Transverse colon (tissue), 4 donors: ENCODE results near the gene C2CD3. TPM values are rescaled to one million over a fixed set of nuclear protein-coding genes. Genes with fewer than 3 reads are reported as not detected.

Experiments used
- DNase-seq: peaks from one replicate; pipeline ENCODE4 v3.0.0-alpha.2; 2019
- H3K27ac ChIP-seq, 4 donors: fragments of 200-600 bp; sonication (generic); 2 replicates each; pipeline ENCODE4 v1.5.1; 2016 to 2018; ENCODE audit warnings: inconsistent platforms in 4 of 4
- H3K27me3 ChIP-seq: fragments of 200-600 bp; sonication (generic); 2 replicates; pipeline ENCODE4 v1.5.1; 2017; ENCODE audit warnings: inconsistent platforms
- H3K36me3 ChIP-seq, 4 donors: fragments of 200-600 bp; sonication (generic); 2 replicates each; pipeline ENCODE4 v1.5.1; 2017 to 2019; ENCODE audit warnings: inconsistent platforms in 4 of 4
- H3K4me1 ChIP-seq, 4 donors: fragments of 200-600 bp; sonication (generic); 2 replicates each; pipeline ENCODE4 v1.5.1; 2017 to 2020; ENCODE audit warnings: inconsistent platforms in 4 of 4
- H3K4me3 ChIP-seq, 4 donors: fragments of 200-600 bp; sonication (generic); 1 replicate in 1 of 4; 2 replicates in 3 of 4; pipeline versions ENCODE4 v1.5.1 to v1.6.1; 2017 to 2019; ENCODE audit warnings: inconsistent platforms in 4 of 4
- H3K9me3 ChIP-seq, 2 donors: fragments of 200-600 bp; sonication (generic); 2 replicates each; pipeline ENCODE4 v1.5.1; 2017 to 2019; ENCODE audit warnings: inconsistent platforms in 2 of 2
- EP300 ChIP-seq: sonication (generic); formaldehyde crosslinking; IDR thresholded peaks from one replicate; pipeline ENCODE4 v1.6.1; 2017; ENCODE audit warnings: antibody characterized with exemption, low read depth
- POLR2A ChIP-seq: fragments of 450-650 bp; IDR thresholded peaks from one replicate; pipeline ENCODE4 v1.6.1; 2016; ENCODE audit warnings: antibody characterized with exemption, mild to moderate bottlenecking, moderate library complexity
- POLR2AphosphoS5 ChIP-seq, 3 donors: sonication (generic); formaldehyde crosslinking; IDR thresholded peaks; one replicate each; pipeline ENCODE4 v1.6.1; 2016; ENCODE audit warnings: antibody characterized with exemption in 3 of 3
- WGBS, 2 donors: methylation state at CpG; one replicate each; pipeline ENCODE4 v1.1.5; 2018; ENCODE audit warnings: low coverage in 1 of 2; 5-methylcytosine and 5-hydroxymethylcytosine counted together
- in situ Hi-C, 4 donors: fragments of 200-750 bp; cut with MboI; loops; one replicate each; pipeline versions ENCODE4 v1.15.0 to v1.15.1; 2017; ENCODE audit warnings: low sequenced_read_pairs in 3 of 4, low pct_ligation_motif_present in 1 of 4, low pct_unique_long_range_greater_than_20kb in 1 of 4
- intact Hi-C: fragments of 100-400 bp; cut with DNase I; formaldehyde crosslinking; loops from one replicate; pipeline ENCODE4 v1.15.1; 2023; ENCODE audit warnings: low total_unique reads
- total RNA-seq, 4 donors: library from RNA; depleted of rRNA; stranded (reverse); fragments of >200 nt; gene quantifications; one replicate each; pipeline ENCODE4 v1.1.0, GENCODE V29; 2016
- TF ChIP-seq, protein P1 (sequence below), 5 experiments: fragments of 200-600 bp in 3 of 5; fragments of 450-650 bp in 2 of 5; sonication (generic) in 3 of 5; IDR thresholded peaks; 1 replicate in 2 of 5; 2 replicates in 3 of 5; pipeline ENCODE4 v1.5.1; 2016 to 2017; ENCODE audit warnings: antibody characterized with exemption in 5 of 5, inconsistent platforms in 3 of 5, mild to moderate bottlenecking in 2 of 5, moderate library complexity in 1 of 5

Gene C2CD3
- total RNA-seq, 4 donors from 2014 or later, result 22.2 to 52.5 (median 37.4) TPM

DNA sequence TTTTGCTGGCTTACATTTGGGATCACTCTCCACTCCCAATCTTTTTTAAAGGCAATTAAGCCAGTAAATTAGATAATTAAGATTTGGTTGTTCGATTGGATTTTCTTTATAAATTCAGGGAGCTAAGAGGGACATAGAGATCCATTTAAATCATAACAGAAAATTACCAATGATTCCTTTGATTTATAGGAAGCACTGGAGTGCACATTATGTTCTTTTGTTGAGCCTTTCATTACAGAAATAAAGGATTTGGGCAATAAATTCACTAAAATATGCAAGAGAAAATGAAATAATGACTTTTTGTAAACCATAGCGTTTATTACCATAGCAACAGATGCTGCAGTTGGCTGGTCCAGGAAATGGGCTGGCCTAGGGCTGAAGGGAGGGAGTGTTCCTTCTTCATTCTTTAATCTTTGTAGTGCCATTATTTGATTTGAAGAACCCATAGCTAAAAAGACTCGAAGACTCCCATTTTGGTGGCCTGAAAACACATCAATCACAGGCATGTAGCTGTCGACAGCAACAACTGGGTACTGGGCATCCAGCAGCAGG lies 73.0 kb downstream of the C2CD3 start:
- intact Hi-C loops, result no loop called here
- in situ Hi-C loops, result loop anchor here in 1 of 4 donors (25.0 kb wide), 1 partner anchor 135 kb away; the partner anchor contains the start of gene DNAJB13
- 79 to 84% methylated on average over 3 to 4 of the region's 4 CpGs for WGBS, 2 donors
- H3K27ac ChIP-seq, result no peak overlapping the region
- H3K27me3 ChIP-seq, result no peaks in the 10 kb centered on the region
- no peaks in the 10 kb centered on the region for H3K4me1 ChIP-seq
- no peak for DNase-seq
- H3K36me3 ChIP-seq, result peaks cover 0 to 46% (median 11%) of the 10 kb centered on the region in 4 donors
- H3K9me3 ChIP-seq, result no peaks in the 10 kb centered on the region
- TF ChIP-seq, protein P1, sequence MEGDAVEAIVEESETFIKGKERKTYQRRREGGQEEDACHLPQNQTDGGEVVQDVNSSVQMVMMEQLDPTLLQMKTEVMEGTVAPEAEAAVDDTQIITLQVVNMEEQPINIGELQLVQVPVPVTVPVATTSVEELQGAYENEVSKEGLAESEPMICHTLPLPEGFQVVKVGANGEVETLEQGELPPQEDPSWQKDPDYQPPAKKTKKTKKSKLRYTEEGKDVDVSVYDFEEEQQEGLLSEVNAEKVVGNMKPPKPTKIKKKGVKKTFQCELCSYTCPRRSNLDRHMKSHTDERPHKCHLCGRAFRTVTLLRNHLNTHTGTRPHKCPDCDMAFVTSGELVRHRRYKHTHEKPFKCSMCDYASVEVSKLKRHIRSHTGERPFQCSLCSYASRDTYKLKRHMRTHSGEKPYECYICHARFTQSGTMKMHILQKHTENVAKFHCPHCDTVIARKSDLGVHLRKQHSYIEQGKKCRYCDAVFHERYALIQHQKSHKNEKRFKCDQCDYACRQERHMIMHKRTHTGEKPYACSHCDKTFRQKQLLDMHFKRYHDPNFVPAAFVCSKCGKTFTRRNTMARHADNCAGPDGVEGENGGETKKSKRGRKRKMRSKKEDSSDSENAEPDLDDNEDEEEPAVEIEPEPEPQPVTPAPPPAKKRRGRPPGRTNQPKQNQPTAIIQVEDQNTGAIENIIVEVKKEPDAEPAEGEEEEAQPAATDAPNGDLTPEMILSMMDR (IDR thresholded peaks at IDR 0.05), result no peak
- TF ChIP-seq POLR2AphosphoS5 (IDR thresholded peaks at IDR 0.05), result no peak
- TF ChIP-seq EP300, result no peak
- no peak for TF ChIP-seq POLR2A
- H3K4me3 ChIP-seq, result no peak overlapping the region

DNA sequence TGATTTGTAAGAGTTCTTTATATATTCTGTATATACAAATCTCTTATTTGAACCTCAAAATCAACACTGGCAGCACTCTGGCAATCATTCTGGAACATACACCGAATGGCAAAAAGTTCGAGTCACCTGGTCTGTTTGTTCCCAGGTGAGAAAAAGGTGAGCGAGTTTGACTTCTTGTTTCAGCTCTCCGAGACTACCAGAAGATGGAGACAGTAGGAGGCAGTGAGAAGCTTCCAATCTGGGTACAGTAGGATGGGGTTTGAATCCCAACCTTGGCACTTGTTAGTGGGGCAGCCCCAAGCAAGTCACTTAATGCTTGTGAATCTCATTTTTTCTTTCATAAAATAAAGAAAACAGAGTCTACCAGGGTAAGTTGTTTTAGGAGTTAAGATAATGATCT lies 76.4 kb downstream of the C2CD3 start:
- H3K27ac ChIP-seq, result no peak overlapping the region
- intact Hi-C loops, result no loop called here
- in situ Hi-C loops, result loop anchor here in 1 of 4 donors (25.0 kb wide), 1 partner anchor 132 kb away; the partner anchor contains the start of gene DNAJB13
- H3K4me1 ChIP-seq, result no peaks in the 10 kb centered on the region
- DNase-seq, result no peak
- H3K9me3 ChIP-seq, result no peaks in the 10 kb centered on the region
- no peak overlapping the region for H3K4me3 ChIP-seq
- peaks cover 0 to 59% (median 16%) of the 10 kb centered on the region in 4 donors for H3K36me3 ChIP-seq
- TF ChIP-seq EP300 (no peak), POLR2AphosphoS5 (IDR thresholded peaks at IDR 0.05) (no peak), POLR2A (no peak)
- TF ChIP-seq, protein P1 (IDR thresholded peaks at IDR 0.05), result no peak
- 93% methylated on average over 4 of the region's 4 CpGs; no CpG with 5 or more reads in 1 of the 2 donors for WGBS, 2 donors
- H3K27me3 ChIP-seq, result no peaks in the 10 kb centered on the region

DNA sequence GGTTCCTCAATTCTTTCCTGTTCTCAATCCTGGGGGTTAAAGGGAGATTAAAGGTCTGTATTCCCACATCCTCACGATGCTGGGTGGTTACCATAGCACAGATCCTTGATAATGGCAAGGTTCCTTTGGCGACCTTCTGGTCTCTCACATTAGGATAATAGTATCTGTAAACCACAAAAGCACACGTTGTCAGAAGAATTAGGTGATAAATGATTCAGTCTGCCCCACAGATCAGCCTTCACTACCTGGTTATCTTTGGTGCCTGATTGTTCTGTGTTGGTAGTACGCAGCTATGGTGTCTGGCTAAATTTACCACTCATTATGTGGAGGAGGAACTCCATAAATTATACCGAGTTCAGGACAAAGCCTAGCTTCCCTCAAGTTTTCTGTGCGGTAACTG lies 78.4 kb downstream of the C2CD3 start:
- intact Hi-C loops, result no loop called here
- peaks cover 0 to 57% (median 16%) of the 10 kb centered on the region in 4 donors for H3K36me3 ChIP-seq
- DNase-seq, result no peak

DNA sequence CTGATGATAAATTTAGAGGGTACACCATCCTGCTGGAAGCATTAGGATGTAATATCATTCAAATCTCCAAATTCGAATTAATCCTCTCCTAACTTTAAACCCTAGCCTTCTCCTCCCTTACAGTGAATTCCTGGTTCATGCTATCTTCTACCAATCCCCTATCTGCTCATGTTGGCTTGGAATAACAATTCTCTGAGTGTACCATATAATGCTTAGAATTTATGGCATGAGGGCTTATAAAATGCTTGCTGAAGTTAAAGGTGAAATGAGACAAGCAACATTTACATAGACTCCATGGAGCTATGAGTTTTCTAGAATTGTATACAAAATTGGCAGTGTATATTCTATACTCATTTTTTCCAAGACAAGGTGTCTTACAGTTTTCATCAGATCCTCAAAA lies 79.3 kb downstream of the C2CD3 start:
- intact Hi-C loops, result no loop called here

More for the DNA sequence above, 78.4 kb downstream of the C2CD3 start:
- Histone ChIP-seq H3K9me3 (no peaks in the 10 kb centered on the region), H3K4me3 (no peak overlapping the region), H3K27ac (no peak overlapping the region), H3K4me1 (no peaks in the 10 kb centered on the region), H3K27me3 (no peaks in the 10 kb centered on the region)
- WGBS, 2 donors, result 75 to 85% methylated on average over 5 to 6 of the region's 6 CpGs
- in situ Hi-C loops, result loop anchor here in 1 of 4 donors (25.0 kb wide), 1 partner anchor 130 kb away; the partner anchor contains the start of gene DNAJB13
- TF ChIP-seq EP300 (no peak), POLR2A (no peak), POLR2AphosphoS5 (IDR thresholded peaks at IDR 0.05) (no peak)
- TF ChIP-seq, protein P1 (IDR thresholded peaks at IDR 0.05), result no peak

More for the DNA sequence above, 79.3 kb downstream of the C2CD3 start:
- DNase-seq, result no peak
- 60 to 66% methylated on average over 1 of the region's 1 CpG for WGBS, 2 donors
- Histone ChIP-seq H3K4me1 (no peaks in the 10 kb centered on the region), H3K36me3 (peaks cover 0 to 57% (median 16%) of the 10 kb centered on the region in 4 donors), H3K27me3 (no peaks in the 10 kb centered on the region), H3K27ac (no peak overlapping the region), H3K9me3 (no peaks in the 10 kb centered on the region), H3K4me3 (no peak overlapping the region)
- in situ Hi-C loops, result loop anchor here in 1 of 4 donors (25.0 kb wide), 1 partner anchor 129 kb away; the partner anchor contains the start of gene DNAJB13
- TF ChIP-seq POLR2A (no peak), EP300 (no peak), POLR2AphosphoS5 (IDR thresholded peaks at IDR 0.05) (no peak)
- TF ChIP-seq, protein P1 (IDR thresholded peaks at IDR 0.05), result no peak
